ENCODE results near the gene MAT2B. TPM values are rescaled to one million over a fixed set of nuclear protein-coding genes. Genes with fewer than 3 reads are reported as not detected.

The MAT2B gene
- polyA plus RNA-seq, 1 donor (not counting 4 experiments of a cell fraction or from before 2014, with no cell fraction given), result 68.5 TPM

DNA sequence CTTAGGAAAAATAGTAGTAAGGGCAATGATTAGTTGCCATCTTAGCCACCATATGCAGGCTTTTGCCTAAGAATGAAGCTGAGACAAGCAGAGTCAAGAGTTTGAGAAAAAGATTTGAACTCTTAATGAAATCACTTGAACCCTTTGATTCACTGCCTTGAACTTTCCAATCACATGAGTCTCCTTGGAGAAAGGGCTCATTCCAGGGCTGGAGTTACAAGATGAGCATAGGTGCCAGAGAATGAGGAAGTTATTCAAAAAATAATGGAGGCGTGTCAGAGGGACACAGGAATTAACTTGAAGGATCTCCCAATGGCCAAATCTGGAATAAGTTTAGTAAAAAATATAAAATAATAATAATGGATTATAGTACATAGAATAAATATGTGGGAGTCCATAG lies 35.3 kb downstream of the MAT2B start:
- no peaks in the 10 kb centered on the region for H3K36me3 ChIP-seq (ENCODE audit: control insufficient read depth in 2 of 2, extremely low read depth in 1 of 2, insufficient read depth in 2 of 2, low read length in 2 of 2)

DNA sequence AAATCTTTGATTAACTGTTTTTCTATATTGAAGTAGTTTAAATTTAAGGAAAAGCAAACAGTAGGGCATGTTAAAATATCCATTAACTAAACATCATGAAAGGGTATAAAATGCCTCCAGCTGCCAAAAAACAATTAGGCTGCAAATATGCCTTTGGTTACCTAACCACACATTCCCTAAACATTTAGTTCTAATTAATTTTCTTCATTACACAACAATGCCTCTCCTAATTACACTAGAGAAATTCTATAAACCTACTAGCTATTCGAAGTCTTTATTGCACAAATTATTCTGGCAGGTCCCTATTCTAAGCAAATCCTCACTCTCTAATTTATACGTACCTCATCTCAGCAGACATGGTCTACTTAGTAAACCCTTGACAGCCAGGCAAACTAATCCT lies 37.4 kb downstream of the MAT2B start:
- H3K9me3 ChIP-seq (ENCODE audit: control insufficient read depth, low read depth, low read length), result no peaks in the 10 kb centered on the region
- H3K79me2 ChIP-seq (ENCODE audit: control insufficient read depth, insufficient read depth, low read length), result no peaks in the 10 kb centered on the region
- no peaks in the 10 kb centered on the region for H3K27me3 ChIP-seq (ENCODE audit: control insufficient read depth, extremely low read depth, insufficient read depth, low read length)
- dilution Hi-C loops (cut with MboI; ENCODE audit: extremely low pct_ligation_motif_present, low sequenced_read_pairs), result no loop called here
- no peak overlapping the region for H2AFZ ChIP-seq (ENCODE audit: control insufficient read depth, low read length)
- H3K27ac ChIP-seq (ENCODE audit: control insufficient read depth, insufficient read depth, low read length), result no peak overlapping the region
- TF ChIP-seq EZH2 (IDR thresholded peaks at IDR 0.05; ENCODE audit: low read length), result no peak
- TF ChIP-seq, protein P1, sequence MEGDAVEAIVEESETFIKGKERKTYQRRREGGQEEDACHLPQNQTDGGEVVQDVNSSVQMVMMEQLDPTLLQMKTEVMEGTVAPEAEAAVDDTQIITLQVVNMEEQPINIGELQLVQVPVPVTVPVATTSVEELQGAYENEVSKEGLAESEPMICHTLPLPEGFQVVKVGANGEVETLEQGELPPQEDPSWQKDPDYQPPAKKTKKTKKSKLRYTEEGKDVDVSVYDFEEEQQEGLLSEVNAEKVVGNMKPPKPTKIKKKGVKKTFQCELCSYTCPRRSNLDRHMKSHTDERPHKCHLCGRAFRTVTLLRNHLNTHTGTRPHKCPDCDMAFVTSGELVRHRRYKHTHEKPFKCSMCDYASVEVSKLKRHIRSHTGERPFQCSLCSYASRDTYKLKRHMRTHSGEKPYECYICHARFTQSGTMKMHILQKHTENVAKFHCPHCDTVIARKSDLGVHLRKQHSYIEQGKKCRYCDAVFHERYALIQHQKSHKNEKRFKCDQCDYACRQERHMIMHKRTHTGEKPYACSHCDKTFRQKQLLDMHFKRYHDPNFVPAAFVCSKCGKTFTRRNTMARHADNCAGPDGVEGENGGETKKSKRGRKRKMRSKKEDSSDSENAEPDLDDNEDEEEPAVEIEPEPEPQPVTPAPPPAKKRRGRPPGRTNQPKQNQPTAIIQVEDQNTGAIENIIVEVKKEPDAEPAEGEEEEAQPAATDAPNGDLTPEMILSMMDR (optimal IDR thresholded peaks at IDR 0.05 in 1 of 3, IDR thresholded peaks at IDR 0.05 in 1 of 3, conservative IDR thresholded peaks at IDR 0.05 in 1 of 3; ENCODE audit: extremely low read depth in 1 of 3, insufficient read depth in 2 of 3, low read length in 3 of 3), result no peak
- no peaks in the 10 kb centered on the region for H3K9me1 ChIP-seq (ENCODE audit: control insufficient read depth, extremely low read depth, insufficient read depth, low read length)
- H3K4me1 ChIP-seq (ENCODE audit: control insufficient read depth, extremely low read depth, insufficient read depth, low read length), result no peaks in the 10 kb centered on the region
- DNase-seq (ENCODE audit: low read depth, low spot score) (no peak), FAIRE-seq (no peak)
- no peak overlapping the region for H3K4me3 ChIP-seq (ENCODE audit: control insufficient read depth in 2 of 3, extremely low read depth in 1 of 3, insufficient read depth in 2 of 3, low read depth in 1 of 3, low read length in 3 of 3)
- H4K20me1 ChIP-seq (ENCODE audit: control insufficient read depth, extremely low read depth, insufficient read depth, low read length), result no peaks in the 10 kb centered on the region
- H3K9ac ChIP-seq (ENCODE audit: control insufficient read depth, extremely low read depth, insufficient read depth, low read length), result no peak overlapping the region
- H3K4me2 ChIP-seq (ENCODE audit: control insufficient read depth, extremely low read depth, insufficient read depth, low read depth, low read length), result no peak overlapping the region
- no peaks in the 10 kb centered on the region for H3K36me3 ChIP-seq (ENCODE audit: control insufficient read depth in 2 of 2, extremely low read depth in 1 of 2, insufficient read depth in 2 of 2, low read length in 2 of 2)

More for the DNA sequence above, 35.3 kb downstream of the MAT2B start:
- no peak overlapping the region for H3K4me2 ChIP-seq (ENCODE audit: control insufficient read depth, extremely low read depth, insufficient read depth, low read depth, low read length)
- no peaks in the 10 kb centered on the region for H3K79me2 ChIP-seq (ENCODE audit: control insufficient read depth, insufficient read depth, low read length)
- no peak overlapping the region for H2AFZ ChIP-seq (ENCODE audit: control insufficient read depth, low read length)
- no peak overlapping the region for H3K4me3 ChIP-seq (ENCODE audit: control insufficient read depth in 2 of 3, extremely low read depth in 1 of 3, insufficient read depth in 2 of 3, low read depth in 1 of 3, low read length in 3 of 3)
- H3K9ac ChIP-seq (ENCODE audit: control insufficient read depth, extremely low read depth, insufficient read depth, low read length), result no peak overlapping the region
- dilution Hi-C loops (cut with MboI; ENCODE audit: extremely low pct_ligation_motif_present, low sequenced_read_pairs), result no loop called here
- no peaks in the 10 kb centered on the region for H3K9me3 ChIP-seq (ENCODE audit: control insufficient read depth, low read depth, low read length)
- no peaks in the 10 kb centered on the region for H3K4me1 ChIP-seq (ENCODE audit: control insufficient read depth, extremely low read depth, insufficient read depth, low read length)
- no peaks in the 10 kb centered on the region for H3K27me3 ChIP-seq (ENCODE audit: control insufficient read depth, extremely low read depth, insufficient read depth, low read length)
- no peak for DNase-seq (ENCODE audit: low read depth, low spot score)
- H3K9me1 ChIP-seq (ENCODE audit: control insufficient read depth, extremely low read depth, insufficient read depth, low read length), result no peaks in the 10 kb centered on the region
- TF ChIP-seq EZH2 (IDR thresholded peaks at IDR 0.05; ENCODE audit: low read length), result no peak
- TF ChIP-seq, protein P1 (optimal IDR thresholded peaks at IDR 0.05 in 1 of 3, IDR thresholded peaks at IDR 0.05 in 1 of 3, conservative IDR thresholded peaks at IDR 0.05 in 1 of 3; ENCODE audit: extremely low read depth in 1 of 3, insufficient read depth in 2 of 3, low read length in 3 of 3), result no peak
- FAIRE-seq, result no peak
- H4K20me1 ChIP-seq (ENCODE audit: control insufficient read depth, extremely low read depth, insufficient read depth, low read length), result no peaks in the 10 kb centered on the region
- H3K27ac ChIP-seq (ENCODE audit: control insufficient read depth, insufficient read depth, low read length), result no peak overlapping the region
